Testis (tissue), 2 donors: Measurements from ENCODE around the gene ATG10.

ENCODE experiments used
- CTCF ChIP-seq, 3 experiments: fragments of 450-650 bp in 2 of 3; fragments of 200-600 bp in 1 of 3; sonication (generic) in 1 of 3; IDR thresholded peaks; one replicate each; pipeline ENCODE4 v1.5.1; 2016 to 2019; ENCODE audit warnings: antibody characterized with exemption in 3 of 3, mild to moderate bottlenecking in 2 of 3, moderate library complexity in 1 of 3
- POLR2A ChIP-seq: fragments of 450-650 bp; IDR thresholded peaks from one replicate; pipeline ENCODE4 v1.6.1; 2017; ENCODE audit warnings: antibody characterized with exemption, mild to moderate bottlenecking, moderate library complexity

DNA sequence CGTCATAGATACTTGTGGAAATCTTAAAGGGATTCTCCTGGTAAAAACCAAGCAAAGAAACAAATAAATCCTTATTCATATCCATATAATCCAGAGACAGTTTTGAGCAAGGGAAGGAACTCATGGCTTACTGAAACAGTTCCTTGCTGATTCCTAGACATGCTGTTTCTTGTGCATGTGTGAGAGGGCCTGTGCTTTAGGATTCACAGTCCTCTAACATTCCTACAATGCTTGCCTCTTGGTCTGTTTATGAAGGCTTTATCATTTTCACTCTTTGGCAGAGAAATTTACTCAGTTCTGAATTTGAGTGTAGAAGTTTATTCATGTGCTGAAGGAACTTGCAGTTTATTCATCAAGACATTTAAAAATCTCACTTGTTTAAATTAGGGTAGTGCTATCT is 183.0 kb downstream of the ATG10 start:
- no peak for TF ChIP-seq CTCF (IDR thresholded peaks at IDR 0.05)
- no peak for TF ChIP-seq POLR2A
